GM12801 (cell line): ENCODE data around the gene CYP24A1.

Experiments used
- CTCF ChIP-seq: IDR thresholded peaks from one replicate; pipeline ENCODE4 v1.5.1; 2011; ENCODE audit warnings: control low read depth; ENCODE audit not compliant: insufficient read length; ENCODE audit errors: extremely low read depth

Gene CYP24A1

GRCh38 chr20:54170963-54171362, 2.8 kb downstream of the CYP24A1 start:
- TF ChIP-seq CTCF = no peak

- TF ChIP-seq CTCF = no peak
Observed at GRCh38 chr20:54170026-54170471, 3.7 kb downstream of the CYP24A1 start.

GRCh38 chr20:54168961-54169862, 4.6 kb downstream of the CYP24A1 start:
- TF ChIP-seq CTCF = no peak

GRCh38 chr20:54167909-54168872, 5.6 kb downstream of the CYP24A1 start:
- no peak for TF ChIP-seq CTCF

- TF ChIP-seq CTCF = no peak
Observed at GRCh38 chr20:54166987-54167662, 6.7 kb downstream of the CYP24A1 start.

GRCh38 chr20:54165803-54166202, 8.0 kb downstream of the CYP24A1 start:
- TF ChIP-seq CTCF = no peak
